Endodermal cell (in vitro differentiated cells): Measurements from ENCODE around the gene ITIH5. TPM values are rescaled to one million over a fixed set of nuclear protein-coding genes. Genes with fewer than 3 reads are reported as not detected.

Experiments
- DNase-seq: peaks from one replicate; pipeline ENCODE4 v3.0.0-alpha.2; 2017
- H3K27ac ChIP-seq: 2 replicates; pipeline ENCODE4 v1.5.1; 2013; ENCODE audit warnings: mild to moderate bottlenecking, low read depth, low read length, moderate library complexity
- H3K27me3 ChIP-seq: 2 replicates; pipeline ENCODE4 v1.6.1; 2013; ENCODE audit warnings: mild to moderate bottlenecking, low read length, moderate library complexity; ENCODE audit not compliant: insufficient read depth, control insufficient read depth, poor library complexity, severe bottlenecking
- H3K36me3 ChIP-seq: 2 replicates; pipeline ENCODE4 v1.7.0; 2013; ENCODE audit warnings: mild to moderate bottlenecking, low read length, moderate library complexity; ENCODE audit not compliant: control insufficient read depth, insufficient read depth
- H3K4me1 ChIP-seq: one replicate; pipeline ENCODE4 v1.7.0; 2013; ENCODE audit warnings: low read length; ENCODE audit not compliant: control insufficient read depth, insufficient read depth
- H3K4me3 ChIP-seq: 2 replicates; pipeline ENCODE4 v1.5.1; 2013; ENCODE audit warnings: mild to moderate bottlenecking, low read length, moderate library complexity
- H3K9ac ChIP-seq: 2 replicates; pipeline ENCODE4 v1.6.1; 2013; ENCODE audit warnings: mild to moderate bottlenecking, low read length, moderate library complexity; ENCODE audit not compliant: poor library complexity, severe bottlenecking; ENCODE audit errors: extremely low read depth
- H3K9me3 ChIP-seq: 2 replicates; pipeline ENCODE4 v1.6.1; 2013; ENCODE audit warnings: mild to moderate bottlenecking, low read length, moderate library complexity; ENCODE audit not compliant: control insufficient read depth
- H3K27ac Mint-ChIP-seq: 2 replicates; pipeline ENCODE4 v1.8.0; 2020; ENCODE audit warnings: mixed read lengths
- H3K27me3 Mint-ChIP-seq: 2 replicates; pipeline ENCODE4 v1.8.0; 2021; ENCODE audit warnings: mild to moderate bottlenecking, mixed read lengths; ENCODE audit not compliant: insufficient read depth
- H3K36me3 Mint-ChIP-seq: 2 replicates; pipeline ENCODE4 v1.8.0; 2020; ENCODE audit warnings: low read depth, mixed read lengths
- H3K4me1 Mint-ChIP-seq: 2 replicates; pipeline ENCODE4 v1.8.0; 2020; ENCODE audit warnings: mixed read lengths
- H3K4me3 Mint-ChIP-seq: 2 replicates; pipeline ENCODE4 v1.8.0; 2020; ENCODE audit warnings: mild to moderate bottlenecking, moderate library complexity, mixed read lengths
- H3K9me3 Mint-ChIP-seq: 2 replicates; pipeline ENCODE4 v1.8.0; 2020; ENCODE audit warnings: mild to moderate bottlenecking, mixed read lengths
- WGBS, 2 experiments: methylation state at CpG; one replicate each; pipeline versions ENCODE4 v1.1.5 to v1.1.7; 2013; ENCODE audit warnings: missing lambda C conversion rate in 2 of 2, mixed read lengths in 1 of 2; ENCODE audit not compliant: insufficient coverage in 1 of 2, insufficient read length in 1 of 2; 5-methylcytosine and 5-hydroxymethylcytosine counted together
- total RNA-seq, 2 donors: library from RNA; stranded (reverse); fragmentation: NEBNext Ultra II Directional in 1 of 2; extraction: Animal tissue kit (Norgen Biotek cat#: 25700) in 1 of 2; gene quantifications; 2 replicates in 1 of 2; 3 replicates in 1 of 2; pipeline ENCODE4 v1.2.1, GENCODE V29; 2021
- TF ChIP-seq, protein P1 (sequence below): fragments of 200-600 bp; sonication (generic); conservative IDR thresholded peaks from 2 replicates; pipeline ENCODE4 v1.5.0; 2021; ENCODE audit warnings: antibody characterized with exemption, mild to moderate bottlenecking

The ITIH5 gene
- total RNA-seq, 2 donors from 2014 or later = 2.9 to 5.3 TPM

DNA sequence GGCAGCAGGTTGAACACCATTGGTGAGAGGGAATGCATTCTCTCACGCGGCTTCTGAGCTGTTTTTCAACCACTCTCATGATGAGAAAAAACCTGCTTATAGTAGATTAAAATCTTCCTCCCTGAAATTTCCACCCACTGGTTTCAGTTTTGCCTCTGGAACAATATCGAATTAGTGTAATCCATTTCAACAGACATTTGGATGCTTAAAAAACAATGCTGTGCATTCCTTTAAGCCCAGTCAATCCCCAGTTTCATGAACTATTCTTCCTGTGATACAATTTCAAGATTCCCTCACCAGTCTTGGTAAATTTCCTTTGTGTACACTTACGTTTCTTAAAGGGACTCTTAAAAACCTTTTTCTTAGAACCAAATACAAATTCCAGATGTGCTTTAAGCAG is 89.6 kb downstream of the ITIH5 start:
- WGBS, 2 experiments = 86 to 87% methylated on average over 4 of the region's 4 CpGs
- Mint-ChIP-seq H3K27me3 (no peaks in the 10 kb centered on the region), H3K36me3 (no peaks in the 10 kb centered on the region), H3K27ac (no peak overlapping the region), H3K9me3 (no peaks in the 10 kb centered on the region), H3K4me1 (peaks cover 4% of the 10 kb centered on the region), H3K4me3 (no peak overlapping the region)
- H3K27ac ChIP-seq = no peak overlapping the region
- no peaks in the 10 kb centered on the region for H3K27me3 ChIP-seq
- H3K36me3 ChIP-seq = no peaks in the 10 kb centered on the region
- H3K9ac ChIP-seq = no peak overlapping the region
- H3K4me3 ChIP-seq = no peak overlapping the region
- H3K4me1 ChIP-seq = no peaks in the 10 kb centered on the region
- no peaks in the 10 kb centered on the region for H3K9me3 ChIP-seq
- no peak for DNase-seq
- TF ChIP-seq, protein P1, sequence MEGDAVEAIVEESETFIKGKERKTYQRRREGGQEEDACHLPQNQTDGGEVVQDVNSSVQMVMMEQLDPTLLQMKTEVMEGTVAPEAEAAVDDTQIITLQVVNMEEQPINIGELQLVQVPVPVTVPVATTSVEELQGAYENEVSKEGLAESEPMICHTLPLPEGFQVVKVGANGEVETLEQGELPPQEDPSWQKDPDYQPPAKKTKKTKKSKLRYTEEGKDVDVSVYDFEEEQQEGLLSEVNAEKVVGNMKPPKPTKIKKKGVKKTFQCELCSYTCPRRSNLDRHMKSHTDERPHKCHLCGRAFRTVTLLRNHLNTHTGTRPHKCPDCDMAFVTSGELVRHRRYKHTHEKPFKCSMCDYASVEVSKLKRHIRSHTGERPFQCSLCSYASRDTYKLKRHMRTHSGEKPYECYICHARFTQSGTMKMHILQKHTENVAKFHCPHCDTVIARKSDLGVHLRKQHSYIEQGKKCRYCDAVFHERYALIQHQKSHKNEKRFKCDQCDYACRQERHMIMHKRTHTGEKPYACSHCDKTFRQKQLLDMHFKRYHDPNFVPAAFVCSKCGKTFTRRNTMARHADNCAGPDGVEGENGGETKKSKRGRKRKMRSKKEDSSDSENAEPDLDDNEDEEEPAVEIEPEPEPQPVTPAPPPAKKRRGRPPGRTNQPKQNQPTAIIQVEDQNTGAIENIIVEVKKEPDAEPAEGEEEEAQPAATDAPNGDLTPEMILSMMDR = no peak

DNA sequence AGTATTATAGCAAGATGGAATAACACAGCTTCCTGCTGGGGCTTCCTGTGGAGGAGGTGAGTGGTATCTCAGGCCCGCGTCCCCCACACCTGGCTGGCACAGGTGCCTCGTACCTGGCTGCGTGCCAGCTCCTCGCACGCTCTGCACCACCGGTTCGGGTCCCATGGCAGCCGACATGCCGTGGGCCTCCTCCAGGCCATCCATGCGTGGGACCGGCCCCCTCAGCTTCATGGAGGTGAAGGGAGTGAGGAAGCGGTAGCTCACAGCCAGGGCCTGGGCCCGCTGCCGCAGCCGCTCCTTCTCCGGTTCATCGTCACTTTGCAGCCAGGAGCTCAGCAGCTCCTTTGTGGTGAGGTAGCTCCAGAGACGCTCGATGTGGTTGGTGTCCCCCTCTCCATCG is 90.4 kb downstream of the ITIH5 start:
- Mint-ChIP-seq H3K27me3 (no peaks in the 10 kb centered on the region), H3K9me3 (no peaks in the 10 kb centered on the region), H3K36me3 (no peaks in the 10 kb centered on the region), H3K4me1 (peaks cover 4% of the 10 kb centered on the region), H3K4me3 (no peak overlapping the region), H3K27ac (no peak overlapping the region)
- H3K27ac ChIP-seq = no peak overlapping the region
- no peaks in the 10 kb centered on the region for H3K27me3 ChIP-seq
- TF ChIP-seq, protein P1 = no peak
- H3K36me3 ChIP-seq = no peaks in the 10 kb centered on the region
- H3K9ac ChIP-seq = no peak overlapping the region
- DNase-seq = no peak
- H3K4me3 ChIP-seq = no peak overlapping the region
- no peaks in the 10 kb centered on the region for H3K9me3 ChIP-seq
- WGBS, 2 experiments = 85 to 93% methylated on average over 4 to 21 of the region's 21 CpGs
- H3K4me1 ChIP-seq = no peaks in the 10 kb centered on the region

DNA sequence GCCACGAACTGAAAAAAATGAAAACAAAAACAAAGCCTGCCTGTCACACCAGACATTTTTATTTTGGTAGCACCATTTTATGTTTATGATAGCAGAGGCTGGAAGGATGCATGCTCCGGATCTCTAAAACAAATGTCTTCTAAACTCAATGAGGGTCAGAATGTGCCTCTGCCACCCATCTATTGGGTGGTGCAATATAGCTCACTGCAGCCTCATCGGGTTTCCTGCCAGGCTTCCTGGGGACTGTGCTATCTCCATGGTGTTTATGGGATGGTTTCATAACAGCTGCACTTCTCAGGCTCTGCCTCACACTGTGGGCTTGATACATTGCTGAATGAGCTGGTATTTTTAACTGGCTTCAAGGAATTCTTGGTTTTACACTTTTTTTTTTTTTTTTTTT is 94.4 kb downstream of the ITIH5 start:
- 90% methylated on average over 2 to 3 of the region's 3 CpGs for WGBS, 2 experiments
- no peaks in the 10 kb centered on the region for H3K4me1 ChIP-seq
- Mint-ChIP-seq H3K4me3 (no peak overlapping the region), H3K9me3 (no peaks in the 10 kb centered on the region), H3K4me1 (no peaks in the 10 kb centered on the region), H3K27me3 (no peaks in the 10 kb centered on the region), H3K27ac (no peak overlapping the region), H3K36me3 (no peaks in the 10 kb centered on the region)
- no peak overlapping the region for H3K4me3 ChIP-seq
- H3K9me3 ChIP-seq = no peaks in the 10 kb centered on the region
- no peaks in the 10 kb centered on the region for H3K36me3 ChIP-seq
- TF ChIP-seq, protein P1 = no peak
- H3K27me3 ChIP-seq = no peaks in the 10 kb centered on the region
- no peak overlapping the region for H3K9ac ChIP-seq
- no peak overlapping the region for H3K27ac ChIP-seq
- DNase-seq = no peak
